TTC549 (cell line): ENCODE results near the gene TAS2R38.

Source experiments
- FAIRE-seq: peaks from 2 replicates; lab custom pipeline; 2012; peaks lifted over from hg19 to GRCh38; lab: Jason Lieb, UNC

Gene TAS2R38

DNA sequence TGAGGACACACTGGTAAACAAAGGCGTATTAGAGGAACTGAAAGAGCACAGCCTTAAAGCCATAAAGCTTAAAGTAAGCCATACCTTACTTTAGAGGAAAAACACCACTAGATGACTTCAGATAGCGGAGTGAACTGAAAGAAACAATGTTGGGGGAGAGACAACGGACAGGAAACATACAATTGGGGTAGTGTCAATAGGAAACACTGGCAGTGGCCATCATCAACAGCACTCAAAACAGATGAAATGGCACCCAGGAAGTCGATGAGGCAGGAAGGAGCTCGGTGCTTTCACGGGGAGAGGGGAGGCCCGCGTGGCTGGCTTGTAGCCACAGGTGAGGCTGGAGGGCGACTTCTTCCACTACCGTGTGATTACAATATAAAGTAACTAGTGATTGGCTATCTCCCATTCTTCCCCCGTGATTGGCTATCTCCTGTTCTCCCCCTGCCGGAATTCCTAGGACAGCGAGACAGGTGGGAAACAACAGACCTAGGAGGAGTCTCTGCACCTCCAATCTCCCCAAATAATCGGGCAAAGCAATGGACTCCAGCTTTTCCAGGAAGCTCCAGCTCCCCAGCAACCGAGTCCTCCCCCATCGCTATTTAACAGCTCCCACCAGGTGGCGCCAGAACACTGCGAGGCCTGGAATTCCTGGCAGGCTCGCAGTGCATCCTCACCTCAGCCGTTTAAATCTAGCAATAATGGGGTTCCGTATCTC is 2.4 kb upstream of the TAS2R38 start:
- no peak for FAIRE-seq

DNA sequence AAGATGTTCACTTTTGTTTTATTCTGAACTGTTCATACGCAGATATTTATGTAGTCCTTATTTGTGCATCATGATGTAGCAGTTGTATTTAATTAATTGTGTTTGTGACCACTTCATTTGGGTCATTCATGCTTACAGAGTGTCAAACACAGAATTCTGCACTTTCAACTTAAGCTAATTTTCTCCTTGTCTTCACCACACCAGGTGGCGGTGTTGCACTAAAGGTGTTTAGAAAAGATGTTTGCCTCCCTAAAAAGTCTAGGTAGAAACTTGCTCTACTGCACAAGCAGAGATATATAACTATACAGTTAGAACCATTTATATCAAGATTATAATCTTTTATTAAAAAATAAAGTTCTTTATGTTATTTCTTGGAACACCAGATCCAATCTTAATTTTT is 1.3 kb upstream of the TAS2R38 start:
- no peak for FAIRE-seq

DNA sequence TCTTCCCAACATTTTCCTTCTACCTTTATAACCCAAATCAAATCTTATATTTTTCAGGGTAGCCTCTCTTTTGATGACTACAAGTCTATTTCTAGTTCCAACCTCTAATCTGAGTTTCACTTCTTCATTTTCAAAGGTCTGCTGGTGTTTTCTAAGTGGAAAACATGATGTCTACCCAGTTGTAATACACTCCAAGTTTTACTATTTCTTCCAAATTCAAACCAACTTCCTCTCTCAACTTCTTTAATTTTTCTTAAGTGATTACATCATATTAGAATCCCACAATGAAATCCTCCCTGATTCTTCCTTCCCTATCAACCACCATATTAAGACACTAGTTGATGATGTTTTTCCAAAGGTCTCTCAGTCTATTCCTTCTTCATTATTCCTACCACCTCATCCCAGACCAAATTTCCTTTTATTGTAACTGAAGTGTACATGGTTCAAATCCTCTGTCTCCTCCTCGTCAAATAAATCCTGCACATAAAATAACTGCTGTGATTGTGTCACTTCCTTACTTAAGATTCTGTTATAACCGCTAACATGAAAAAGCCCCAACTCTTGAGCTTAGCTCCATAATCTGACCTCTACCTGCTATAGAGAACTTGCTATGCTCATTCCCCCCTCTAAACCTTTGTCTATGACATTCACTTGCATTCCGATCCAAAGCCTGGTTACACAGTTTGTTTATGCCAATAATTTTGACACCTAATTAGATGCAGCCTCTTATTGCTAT is 12.7 kb downstream of the TAS2R38 start:
- no peak for FAIRE-seq

DNA sequence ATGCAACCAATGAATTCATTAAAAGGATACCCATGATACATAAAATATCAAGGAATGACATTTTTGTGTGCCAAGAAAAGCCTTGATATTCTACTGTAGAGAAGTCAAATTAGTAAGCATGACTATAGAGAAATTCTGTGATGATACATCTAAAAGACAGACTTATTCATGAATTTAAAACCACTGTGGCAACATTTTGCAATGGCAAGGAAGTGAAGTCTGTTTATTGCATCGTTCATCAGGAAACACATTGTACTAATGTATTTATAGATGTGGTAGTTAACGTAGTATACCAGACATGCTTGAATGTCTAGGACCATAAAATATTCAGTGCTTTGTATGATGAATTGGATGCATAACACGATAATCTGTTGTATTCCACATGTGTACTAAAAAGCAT is 17.5 kb downstream of the TAS2R38 start:
- no peak for FAIRE-seq

- FAIRE-seq, result no peak
Observed at GRCh38 chr7:141954334-141954733, 19.2 kb downstream of the TAS2R38 start.

DNA sequence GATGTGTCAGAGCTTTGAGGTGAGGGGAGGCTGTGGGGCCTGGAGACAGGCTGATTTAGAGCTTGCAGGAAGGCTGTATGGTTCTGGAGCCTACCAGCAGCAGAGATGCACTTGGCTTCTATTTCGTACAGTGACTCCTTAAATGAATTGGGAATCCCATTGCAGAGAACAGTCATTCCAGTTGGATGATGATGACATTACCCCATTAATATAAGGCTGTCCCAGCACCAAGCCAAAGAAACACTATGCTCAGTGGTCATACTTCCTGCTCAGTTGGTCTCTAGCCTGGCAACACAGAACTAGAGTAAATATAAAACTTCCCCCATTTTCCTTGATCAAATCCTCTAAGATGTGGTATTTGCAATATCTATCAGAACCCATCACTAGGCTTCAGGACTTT is 21.1 kb downstream of the TAS2R38 start:
- no peak for FAIRE-seq

DNA sequence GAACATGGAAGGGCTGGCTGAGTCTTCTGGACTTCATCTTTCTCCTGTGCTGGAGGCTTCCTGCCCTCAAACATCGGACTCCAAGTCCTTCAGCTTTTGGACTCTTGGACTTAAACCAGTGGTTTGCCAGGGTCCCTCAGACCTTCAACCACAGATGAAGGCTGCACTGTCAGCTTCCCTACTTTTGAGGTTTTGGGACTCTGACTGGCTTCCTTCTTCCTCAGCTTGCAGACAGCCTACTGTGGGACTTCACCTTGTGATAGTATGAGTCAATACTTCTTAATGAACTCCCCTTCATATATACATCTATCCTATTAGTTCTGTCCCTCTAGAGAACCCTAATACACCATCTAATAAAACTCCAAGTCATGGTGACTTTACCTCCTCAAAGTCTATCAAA is 22.8 kb downstream of the TAS2R38 start:
- no peak for FAIRE-seq

GRCh38 chr7:141949911-141950310 is 23.7 kb downstream of the TAS2R38 start:
- FAIRE-seq, result no peak

DNA sequence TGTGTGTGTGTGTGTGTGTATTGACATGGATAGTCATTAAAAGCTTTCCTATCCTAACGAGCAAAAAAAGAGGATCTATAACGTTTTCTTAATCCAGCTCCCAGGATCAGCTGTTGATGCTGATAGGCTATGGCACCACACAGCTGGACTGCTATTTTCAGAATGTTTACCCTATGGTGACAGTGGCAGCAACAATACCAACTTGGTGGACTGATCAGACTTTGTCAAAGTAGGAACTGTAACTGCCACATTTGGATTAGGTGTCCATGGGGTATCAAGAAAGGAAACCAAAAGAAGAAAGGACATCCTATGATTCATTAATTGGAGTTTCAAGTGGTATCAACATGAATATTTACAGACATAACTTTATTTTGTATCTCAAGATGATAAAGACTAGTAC is 24.1 kb downstream of the TAS2R38 start:
- FAIRE-seq, result no peak

DNA sequence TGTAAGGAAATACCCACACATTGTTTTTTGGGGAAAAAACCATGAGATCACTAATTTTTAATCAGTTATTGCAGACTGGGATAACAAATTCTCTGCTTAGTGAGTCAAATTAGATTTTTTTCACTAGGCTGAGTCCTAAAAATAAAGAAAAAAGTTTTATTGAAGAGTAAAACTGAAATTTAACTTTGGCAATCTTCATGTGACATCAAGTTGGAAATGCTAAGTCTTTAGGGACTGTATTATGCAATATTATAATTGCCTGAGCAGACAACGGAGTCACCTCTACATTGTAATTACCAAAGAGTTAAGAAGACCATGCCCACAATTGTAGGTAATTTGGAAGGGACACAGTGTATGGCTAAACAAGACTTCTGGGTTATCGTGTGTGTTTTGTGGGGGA is 24.6 kb downstream of the TAS2R38 start:
- FAIRE-seq, result no peak

DNA sequence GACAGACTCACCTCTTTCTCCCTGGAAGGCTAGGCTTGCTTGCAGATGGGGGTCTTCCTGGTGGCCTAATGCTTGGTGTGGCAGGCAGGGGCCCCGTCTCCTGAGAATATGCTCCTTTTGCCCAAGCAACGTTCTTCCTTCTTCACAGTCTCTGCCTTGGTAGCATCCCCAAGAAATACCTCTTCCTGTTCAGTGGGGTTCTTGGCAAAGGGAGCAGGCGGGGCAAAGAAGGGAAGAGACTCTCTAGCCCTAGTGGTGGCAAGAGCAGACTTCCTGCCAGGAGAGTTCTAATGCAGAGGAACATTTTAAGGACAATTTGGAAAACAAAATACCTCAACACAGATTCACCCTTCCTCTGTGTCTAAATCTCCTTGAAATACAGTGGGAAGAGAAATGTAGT is 26.8 kb downstream of the TAS2R38 start, which contains the start of gene CLEC5A:
Gene CLEC5A, minus strand, starts transcription at position 179 of the 400 bp plus-strand sequence. CDS start 682 bp downstream, outside the sequence.
- FAIRE-seq, result no peak

DNA sequence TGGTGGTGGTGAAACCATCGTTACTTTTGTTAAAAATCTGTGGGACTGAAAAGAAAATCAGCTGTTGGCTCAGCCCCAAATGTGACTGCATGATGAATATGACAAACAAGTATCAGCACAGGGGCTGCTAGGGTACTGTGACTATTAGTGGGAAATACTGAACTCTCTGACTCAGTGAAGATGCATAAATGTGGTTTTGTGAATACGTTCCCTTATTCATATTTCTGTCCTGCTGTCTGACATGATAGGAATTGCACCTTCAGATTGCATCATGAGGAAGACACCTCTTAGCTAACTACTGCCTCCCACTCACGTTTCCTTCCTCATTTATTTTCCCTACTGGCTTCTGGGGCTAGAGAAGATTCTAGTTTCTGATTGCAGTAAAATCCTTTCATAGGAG is 28.2 kb downstream of the TAS2R38 start:
- no peak for FAIRE-seq

DNA sequence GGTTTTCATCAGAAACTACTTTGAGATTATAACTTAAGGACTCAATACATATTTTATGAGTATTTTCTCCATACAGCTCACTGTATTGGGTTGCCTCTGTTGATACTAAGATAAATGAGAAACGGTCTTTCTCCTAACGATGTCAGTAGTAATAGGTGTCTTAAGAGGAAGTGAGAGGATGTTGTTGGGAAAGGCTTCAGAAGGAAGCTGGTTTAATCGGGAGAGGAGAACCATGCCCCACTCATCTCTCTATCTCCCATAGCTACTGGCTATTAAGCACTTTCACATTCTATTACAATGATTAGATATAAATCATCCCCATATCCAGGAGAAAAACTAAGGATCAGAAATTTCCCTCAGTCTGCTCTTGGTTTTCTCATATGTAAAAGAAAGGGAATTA is 28.8 kb downstream of the TAS2R38 start:
- FAIRE-seq, result no peak

DNA sequence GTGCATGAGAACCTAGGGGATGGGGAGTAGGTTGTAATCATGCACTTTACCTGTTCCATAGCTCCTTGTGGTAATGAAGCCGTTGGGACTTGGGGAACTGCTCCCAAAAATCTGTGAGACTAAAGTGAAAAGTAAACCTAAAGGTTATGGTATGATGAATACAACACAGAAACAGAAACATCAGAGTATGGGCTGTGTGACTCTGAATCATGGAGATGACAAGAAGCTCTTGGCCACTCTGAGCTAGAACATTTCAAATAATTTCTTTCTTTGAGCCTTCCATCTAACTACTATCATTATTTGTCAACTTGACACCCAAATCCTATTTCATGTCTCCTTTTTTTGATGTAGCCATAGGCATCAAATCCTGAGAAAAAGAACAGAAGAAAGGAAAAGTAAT is 29.7 kb downstream of the TAS2R38 start:
- FAIRE-seq, result no peak

- no peak for FAIRE-seq
Observed at GRCh38 chr7:141941075-141941474, 32.5 kb downstream of the TAS2R38 start.

GRCh38 chr7:141930211-141930610 is 43.4 kb downstream of the TAS2R38 start:
- FAIRE-seq, result no peak

DNA sequence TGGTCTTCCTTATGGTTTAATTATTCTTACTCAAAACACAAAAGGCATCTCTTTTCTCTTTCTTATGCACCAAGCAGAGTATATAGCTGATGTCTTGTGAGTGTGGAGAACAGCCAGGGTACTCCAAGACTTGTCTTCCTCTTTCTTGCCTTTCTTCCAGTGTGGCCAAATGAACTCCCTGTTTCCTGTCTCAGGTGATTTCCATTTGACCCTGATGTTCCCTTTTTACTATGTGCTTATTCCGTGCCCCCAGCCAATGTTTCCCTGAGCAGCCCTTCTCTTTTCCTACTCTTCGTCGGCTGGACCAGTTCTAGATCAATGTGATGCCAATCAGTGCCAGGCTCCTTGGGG is 44.8 kb downstream of the TAS2R38 start:
- FAIRE-seq, result no peak

DNA sequence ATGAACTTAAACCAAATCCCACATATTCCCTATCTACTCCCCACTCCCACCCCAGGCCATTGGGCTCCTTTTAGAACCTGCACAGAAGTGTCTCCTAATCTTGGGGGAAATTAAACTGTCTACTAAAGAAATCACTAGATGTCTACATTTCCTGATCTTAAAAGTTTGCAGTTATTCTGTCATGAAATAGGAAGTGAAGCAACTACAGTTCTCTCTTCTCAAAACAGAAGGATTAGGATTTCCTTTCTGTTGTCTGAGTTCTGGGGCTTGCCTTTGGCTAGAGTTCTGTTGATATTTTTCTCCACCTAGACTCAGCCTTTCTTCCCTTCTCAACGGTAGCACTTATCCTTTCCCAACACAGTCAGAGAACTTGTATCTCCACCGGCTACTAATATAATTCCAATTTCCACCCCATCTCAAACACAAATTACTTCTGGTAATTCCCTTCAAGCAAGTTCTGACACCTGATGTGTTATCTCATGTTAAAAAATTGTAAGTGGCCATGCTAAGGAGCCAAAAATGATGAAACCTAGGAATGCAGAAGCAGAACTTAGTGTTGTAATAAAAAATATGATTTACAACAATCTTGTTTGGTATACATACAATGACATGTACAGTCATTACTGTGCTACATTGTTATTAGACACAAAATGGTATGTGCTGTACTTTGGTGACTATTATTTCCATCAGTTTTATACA is 45.3 kb downstream of the TAS2R38 start:
- FAIRE-seq, result no peak
